ENCODE data around the gene BIRC3.
A peak's percentile ranks its signal among the peaks of the same experiment; 100 is the strongest.

Gene BIRC3

DNA sequence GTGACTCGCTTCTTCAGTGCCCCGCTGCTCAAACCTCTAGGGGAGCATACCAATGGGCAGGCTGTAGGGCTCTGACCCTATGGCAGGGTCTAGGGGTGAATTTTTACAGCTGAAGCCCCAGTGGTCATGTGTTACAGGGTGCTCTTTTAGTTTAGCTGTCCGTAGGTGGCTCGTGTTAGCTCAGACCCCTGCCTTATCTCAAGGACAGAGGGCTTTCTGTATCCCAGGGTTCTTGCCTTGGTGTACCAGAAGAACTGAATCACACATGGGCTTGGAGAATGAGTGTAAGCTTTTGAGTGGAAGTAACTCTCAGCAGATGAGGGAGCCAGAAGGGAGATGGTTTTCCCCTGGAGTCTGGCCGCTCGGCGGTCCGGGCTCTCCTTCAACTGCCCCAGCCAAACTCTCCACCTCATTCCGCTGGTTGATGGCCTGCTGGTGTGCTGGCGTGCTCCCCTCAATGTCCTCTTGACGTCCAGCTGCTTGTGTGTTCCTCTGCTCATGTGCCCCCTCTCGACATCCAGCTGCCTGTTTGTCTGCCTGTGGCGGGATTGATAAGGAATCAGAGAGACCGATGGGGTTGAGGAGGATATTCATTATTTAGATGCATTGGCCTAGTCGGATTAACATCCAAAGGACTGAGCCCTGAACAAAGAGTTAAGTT, 67.3 kb downstream of the BIRC3 start:
- H2BK5ac ChIP-seq (ENCODE audit: low read length) = no peak overlapping the region
- no CpG with 5 or more reads among the region's 15 CpGs for WGBS, 2 donors (ENCODE audit: extremely low coverage in 2 of 2, insufficient read length in 2 of 2, insufficient replicate concordance in 1 of 2)
- no peak overlapping the region for H2AK5ac ChIP-seq (ENCODE audit: low read depth, low read length)
- H2BK15ac ChIP-seq (ENCODE audit: low read length) = no peak overlapping the region
- no peak overlapping the region for H3K14ac ChIP-seq (ENCODE audit: low read length)
- no peak overlapping the region for H3K23ac ChIP-seq (ENCODE audit: low read depth, low read length, poor library complexity)
- H3K18ac ChIP-seq (ENCODE audit: low read length) = no peak overlapping the region
- no peak overlapping the region for H2AFZ ChIP-seq (ENCODE audit: low read length)
- H3K79me1 ChIP-seq (ENCODE audit: low read depth, low read length) = no peaks in the 10 kb centered on the region
- no peak overlapping the region for H3K9ac ChIP-seq (ENCODE audit: low read depth, low read length, poor library complexity)
- no peak overlapping the region for H4K8ac ChIP-seq (ENCODE audit: low read depth, low read length)
- H3K4me3 ChIP-seq (ENCODE audit: low read length in 2 of 2) = no peak overlapping the region
- H3K27me3 ChIP-seq (ENCODE audit: control insufficient read depth in 3 of 3, insufficient read depth in 3 of 3, low read depth in 1 of 3, low read length in 3 of 3) = no peaks in the 10 kb centered on the region
- peaks cover 3 to 82% of the 10 kb centered on the region in 2 donors for H3K36me3 ChIP-seq (replicated peaks in 1 of 2; ENCODE audit: control insufficient read depth in 2 of 2, insufficient read depth in 2 of 2, low read length in 2 of 2)
- no peak overlapping the region for H3K4me2 ChIP-seq (ENCODE audit: insufficient read depth, low read length, poor library complexity, severe bottlenecking)
- H2BK120ac ChIP-seq (ENCODE audit: low read depth, low read length) = no peak overlapping the region
- H4K91ac ChIP-seq (ENCODE audit: low read depth, low read length, poor library complexity) = no peak overlapping the region
- no peak overlapping the region for H2BK12ac ChIP-seq (ENCODE audit: low read length)
- H3K4ac ChIP-seq (ENCODE audit: low read length) = no peak overlapping the region
- peak overlapping the region; percentile 8 for H3K27ac ChIP-seq (replicated peaks; ENCODE audit: low read length)
- no peak for DNase-seq (ENCODE audit: low spot score)
- H3K4me1 ChIP-seq (ENCODE audit: control insufficient read depth in 2 of 2, insufficient read depth in 1 of 2, low read depth in 1 of 2, low read length in 2 of 2) = peaks cover 0 to 6% of the 10 kb centered on the region in 2 donors
- H3K9me3 ChIP-seq (replicated peaks in 1 of 2; ENCODE audit: control insufficient read depth in 2 of 2, insufficient read depth in 1 of 2, low read depth in 1 of 2, low read length in 2 of 2) = peaks cover 0 to 4% of the 10 kb centered on the region in 2 donors

DNA sequence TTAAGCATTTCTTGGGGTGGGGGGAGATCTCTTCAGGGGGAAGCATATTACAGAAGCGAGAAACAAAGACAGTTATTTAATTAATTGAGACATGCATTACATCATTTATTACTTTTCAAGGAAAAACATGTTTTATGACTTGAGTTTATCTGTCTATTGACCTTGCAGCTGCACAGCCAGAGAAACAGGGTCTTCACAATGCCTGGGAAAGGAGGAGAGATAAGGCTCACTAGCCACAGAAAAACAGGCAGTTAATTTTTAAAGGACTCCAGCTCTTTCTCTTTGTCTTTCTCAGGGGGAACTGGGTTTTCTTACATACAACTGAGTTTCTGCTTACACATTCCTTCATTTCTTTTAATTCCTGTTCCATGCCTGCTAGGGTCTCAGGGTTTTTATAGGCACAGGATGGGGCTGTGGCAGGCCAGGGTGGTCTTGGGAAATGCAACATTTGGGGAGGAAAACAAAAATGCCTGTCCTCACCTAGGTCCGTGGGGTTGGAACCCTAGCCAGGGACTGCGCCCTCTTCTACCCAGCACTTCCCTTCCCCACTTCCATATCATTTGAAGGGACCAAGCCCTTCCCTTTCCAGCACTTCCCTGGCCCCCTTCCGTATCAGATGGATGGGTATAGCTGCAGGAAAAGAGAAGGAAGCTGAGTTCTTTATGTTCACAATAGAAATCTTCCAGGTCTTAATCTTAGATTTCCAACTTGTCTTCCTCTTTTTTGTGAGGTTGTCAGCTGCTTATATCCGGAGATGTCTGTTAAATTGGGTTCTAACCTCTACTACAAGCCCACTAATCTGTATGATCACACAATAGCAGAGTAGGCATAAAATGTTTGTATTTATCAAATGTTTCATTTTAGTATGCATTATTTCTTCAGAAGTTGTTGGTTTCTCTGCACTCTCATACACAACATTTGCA, 68.1 kb downstream of the BIRC3 start:
- WGBS, 2 donors (ENCODE audit: extremely low coverage in 2 of 2, insufficient read length in 2 of 2, insufficient replicate concordance in 1 of 2) = no CpG with 5 or more reads among the region's 5 CpGs
- no peak overlapping the region for H3K23ac ChIP-seq (ENCODE audit: low read depth, low read length, poor library complexity)
- no peak overlapping the region for H3K18ac ChIP-seq (ENCODE audit: low read length)
- H3K4me2 ChIP-seq (ENCODE audit: insufficient read depth, low read length, poor library complexity, severe bottlenecking) = no peak overlapping the region
- no peak overlapping the region for H2AK5ac ChIP-seq (ENCODE audit: low read depth, low read length)
- H3K14ac ChIP-seq (ENCODE audit: low read length) = no peak overlapping the region
- no peak overlapping the region for H3K4me3 ChIP-seq (ENCODE audit: low read length in 2 of 2)
- H3K27ac ChIP-seq (replicated peaks; ENCODE audit: low read length) = no peak overlapping the region
- DNase-seq (ENCODE audit: low spot score) = no peak
- H3K36me3 ChIP-seq (replicated peaks in 1 of 2; ENCODE audit: control insufficient read depth in 2 of 2, insufficient read depth in 2 of 2, low read length in 2 of 2) = peaks cover 2 to 76% of the 10 kb centered on the region in 2 donors
- H2BK5ac ChIP-seq (ENCODE audit: low read length) = no peak overlapping the region
- no peak overlapping the region for H2BK15ac ChIP-seq (ENCODE audit: low read length)
- H3K27me3 ChIP-seq (ENCODE audit: control insufficient read depth in 3 of 3, insufficient read depth in 3 of 3, low read depth in 1 of 3, low read length in 3 of 3) = no peaks in the 10 kb centered on the region
- H3K79me1 ChIP-seq (ENCODE audit: low read depth, low read length) = no peaks in the 10 kb centered on the region
- no peak overlapping the region for H2AFZ ChIP-seq (ENCODE audit: low read length)
- no peak overlapping the region for H4K91ac ChIP-seq (ENCODE audit: low read depth, low read length, poor library complexity)
- no peak overlapping the region for H4K8ac ChIP-seq (ENCODE audit: low read depth, low read length)
- no peak overlapping the region for H3K4ac ChIP-seq (ENCODE audit: low read length)
- peaks cover 0 to 4% of the 10 kb centered on the region in 2 donors for H3K9me3 ChIP-seq (replicated peaks in 1 of 2; ENCODE audit: control insufficient read depth in 2 of 2, insufficient read depth in 1 of 2, low read depth in 1 of 2, low read length in 2 of 2)
- no peak overlapping the region for H2BK120ac ChIP-seq (ENCODE audit: low read depth, low read length)
- H3K9ac ChIP-seq (ENCODE audit: low read depth, low read length, poor library complexity) = no peak overlapping the region
- no peak overlapping the region for H2BK12ac ChIP-seq (ENCODE audit: low read length)
- peaks cover 0 to 6% of the 10 kb centered on the region in 2 donors for H3K4me1 ChIP-seq (ENCODE audit: control insufficient read depth in 2 of 2, insufficient read depth in 1 of 2, low read depth in 1 of 2, low read length in 2 of 2)

DNA sequence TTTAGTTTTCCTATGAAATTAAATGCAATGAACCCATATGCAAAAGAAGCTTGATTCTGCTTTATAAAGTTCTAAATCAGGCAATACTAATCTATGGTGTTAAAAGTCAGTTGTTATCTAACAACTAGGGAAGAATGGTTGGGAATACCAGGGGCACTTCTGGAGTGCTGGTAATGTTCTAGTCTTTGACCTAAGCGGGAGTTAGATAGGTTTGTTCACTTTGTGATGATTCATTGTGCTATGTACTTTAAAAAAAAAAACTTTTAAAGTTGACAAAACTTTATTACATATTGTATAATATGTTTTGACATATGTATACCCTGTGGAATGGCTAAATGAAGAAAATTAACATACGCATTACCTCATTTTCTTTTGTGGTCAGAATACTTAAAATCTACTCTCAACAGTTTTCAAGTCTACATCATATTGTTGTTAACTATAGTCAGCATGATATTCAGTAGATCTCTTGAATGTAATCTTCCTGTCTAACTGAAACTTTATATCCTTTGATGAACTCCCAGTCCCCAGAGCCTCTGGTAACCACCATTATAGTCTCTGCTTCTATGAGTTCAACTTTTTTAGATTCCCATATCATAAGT, 69.0 kb downstream of the BIRC3 start:
- Histone ChIP-seq H3K4ac (ENCODE audit: low read length) (no peak overlapping the region), H3K27ac (replicated peaks; ENCODE audit: low read length) (no peak overlapping the region), H2BK15ac (ENCODE audit: low read length) (no peak overlapping the region)

More for the DNA sequence above, 69.0 kb downstream of the BIRC3 start:
- DNase-seq (ENCODE audit: low spot score) = no peak
- no peak overlapping the region for H3K4me2 ChIP-seq (ENCODE audit: insufficient read depth, low read length, poor library complexity, severe bottlenecking)
- H2BK5ac ChIP-seq (ENCODE audit: low read length) = no peak overlapping the region
- H3K18ac ChIP-seq (ENCODE audit: low read length) = no peak overlapping the region
- no peak overlapping the region for H2AFZ ChIP-seq (ENCODE audit: low read length)
- no peak overlapping the region for H3K14ac ChIP-seq (ENCODE audit: low read length)
- H3K36me3 ChIP-seq (replicated peaks in 1 of 2; ENCODE audit: control insufficient read depth in 2 of 2, insufficient read depth in 2 of 2, low read length in 2 of 2) = peaks cover 2 to 71% of the 10 kb centered on the region in 2 donors
- H4K8ac ChIP-seq (ENCODE audit: low read depth, low read length) = no peak overlapping the region
- H2AK5ac ChIP-seq (ENCODE audit: low read depth, low read length) = no peak overlapping the region
- no peak overlapping the region for H3K4me3 ChIP-seq (ENCODE audit: low read length in 2 of 2)
- no peak overlapping the region for H3K23ac ChIP-seq (ENCODE audit: low read depth, low read length, poor library complexity)
- H2BK120ac ChIP-seq (ENCODE audit: low read depth, low read length) = no peak overlapping the region
- H3K9ac ChIP-seq (ENCODE audit: low read depth, low read length, poor library complexity) = no peak overlapping the region
- H3K9me3 ChIP-seq (replicated peaks in 1 of 2; ENCODE audit: control insufficient read depth in 2 of 2, insufficient read depth in 1 of 2, low read depth in 1 of 2, low read length in 2 of 2) = peaks cover 0 to 4% of the 10 kb centered on the region in 2 donors
- H4K91ac ChIP-seq (ENCODE audit: low read depth, low read length, poor library complexity) = no peak overlapping the region
- H3K27me3 ChIP-seq (ENCODE audit: control insufficient read depth in 3 of 3, insufficient read depth in 3 of 3, low read depth in 1 of 3, low read length in 3 of 3) = no peaks in the 10 kb centered on the region
- WGBS, 2 donors (ENCODE audit: extremely low coverage in 2 of 2, insufficient read length in 2 of 2, insufficient replicate concordance in 1 of 2) = no CpG with 5 or more reads among the region's 2 CpGs
- no peaks in the 10 kb centered on the region for H3K79me1 ChIP-seq (ENCODE audit: low read depth, low read length)
- H2BK12ac ChIP-seq (ENCODE audit: low read length) = no peak overlapping the region
- H3K4me1 ChIP-seq (ENCODE audit: control insufficient read depth in 2 of 2, insufficient read depth in 1 of 2, low read depth in 1 of 2, low read length in 2 of 2) = peaks cover 0 to 6% of the 10 kb centered on the region in 2 donors
